GM12878 (cell line): ENCODE measurements around the gene ZBTB48. TPM values are rescaled to one million over a fixed set of nuclear protein-coding genes. Genes with fewer than 3 reads are reported as not detected.

Experiments
- ATAC-seq: fragments of 200-7000 bp; cut with Tn5 transposase; 3 replicates; pipeline ENCODE4 v1.9.1; 2020; ENCODE audit warnings: mild to moderate bottlenecking, moderate library complexity
- BruUV-seq: library from RNA; stranded (reverse); fragments of 400-500 nt; replicated peaks from 2 replicates; lab custom pipeline; 2021; lab: Mats Ljungman, UMichigan
- CTCF ChIA-PET: fragments of 300-600 bp; sonication (Branson Sonifier 250); formaldehyde crosslinking; extraction: SDS; loops from one replicate; lab custom pipeline; 2021; ENCODE audit warnings: inconsistent platforms; lab: Yijun Ruan, JAX
- POLR2A ChIA-PET: fragments of 350-600 bp; formaldehyde crosslinking; extraction: SDS; loops from one replicate; lab custom pipeline; 2021; ENCODE audit warnings: inconsistent platforms; lab: Charles Lee
- RAD21 ChIA-PET: fragments of 300-600 bp; sonication (Branson Sonifier 250); formaldehyde crosslinking; loops from one replicate; lab custom pipeline; 2023; ENCODE audit warnings: antibody characterized with exemption; ENCODE audit not compliant: unreplicated experiment; lab: Charles Lee
- SMC1A ChIA-PET: fragments of 300-600 bp; sonication (Branson Sonifier 250); formaldehyde crosslinking; loops from one replicate; lab custom pipeline; 2023; ENCODE audit not compliant: unreplicated experiment, uncharacterized antibody; lab: Charles Lee
- DNase-seq: peaks from one replicate; pipeline ENCODE4 v3.0.0-alpha.2; 2011; ENCODE audit warnings: low read depth, low spot score
- FAIRE-seq: peaks from 3 replicates; lab custom pipeline; 2011; peaks lifted over from hg19 to GRCh38; lab: Jason Lieb, UNC
- H2AFZ ChIP-seq: 2 replicates; pipeline ENCODE4 v1.6.0; 2011; ENCODE audit warnings: low read depth, low read length, control low read depth; ENCODE audit not compliant: control insufficient read depth
- H3K27ac ChIP-seq: 2 replicates; pipeline ENCODE4 v1.5.1; 2011; ENCODE audit warnings: control low read depth; ENCODE audit not compliant: control insufficient read depth, insufficient read depth
- H3K27me3 ChIP-seq, 2 experiments: replicated peaks in 1 of 2; 2 replicates each; pipeline versions ENCODE4 v1.6.0 to v1.6.1; 2011; ENCODE audit warnings: low read length in 1 of 2; ENCODE audit not compliant: control insufficient read depth in 2 of 2, insufficient read depth in 2 of 2
- H3K36me3 ChIP-seq, 2 experiments: 2 replicates each; pipeline ENCODE4 v1.5.1; 2011; ENCODE audit warnings: low read length in 1 of 2; ENCODE audit not compliant: control insufficient read depth in 2 of 2, insufficient read depth in 2 of 2
- H3K4me1 ChIP-seq: 2 replicates; pipeline ENCODE4 v1.6.1; 2011; ENCODE audit warnings: mild to moderate bottlenecking, low read length, moderate library complexity, mixed read lengths; ENCODE audit not compliant: control insufficient read depth, insufficient read depth
- H3K4me2 ChIP-seq: 2 replicates; pipeline ENCODE4 v1.6.0; 2011; ENCODE audit warnings: control low read depth; ENCODE audit not compliant: control insufficient read depth, insufficient read depth
- H3K4me3 ChIP-seq: fragments of 200-600 bp; sonication (generic); 2 replicates; pipeline ENCODE4 v1.5.1; 2016
- H3K79me2 ChIP-seq: 2 replicates; pipeline ENCODE4 v1.6.0; 2011; ENCODE audit warnings: low read length; ENCODE audit not compliant: control insufficient read depth, insufficient read depth
- H3K9ac ChIP-seq: 2 replicates; pipeline ENCODE4 v1.8.0; 2011; ENCODE audit warnings: low read length, control low read depth, mixed read lengths; ENCODE audit not compliant: control insufficient read depth, insufficient read depth
- H3K9me3 ChIP-seq: replicated peaks from 3 replicates; pipeline ENCODE4 v1.5.1; 2011; ENCODE audit warnings: mild to moderate bottlenecking, low read length; ENCODE audit not compliant: control insufficient read depth, insufficient read depth
- H4K20me1 ChIP-seq: 2 replicates; pipeline ENCODE4 v1.6.0; 2011; ENCODE audit not compliant: control insufficient read depth, insufficient read depth
- BACH1 ChIP-seq: fragments of 450-650 bp; IDR thresholded peaks from 2 replicates; pipeline ENCODE4 v1.6.1; 2017; ENCODE audit warnings: mild to moderate bottlenecking, borderline replicate concordance
- CHD2 ChIP-seq: IDR thresholded peaks from 2 replicates; pipeline ENCODE4 v1.6.1; 2011; ENCODE audit warnings: low read depth, low read length, improper control_type of control experiment, borderline replicate concordance
- CREM ChIP-seq: IDR thresholded peaks from 2 replicates; pipeline ENCODE4 v1.6.1; 2014; ENCODE audit warnings: antibody characterized with exemption, low read depth
- ESRRA ChIP-seq: IDR thresholded peaks from 2 replicates; pipeline ENCODE4 v1.6.1; 2012; ENCODE audit warnings: mild to moderate bottlenecking, low read length, improper control_type of control experiment
- FOXK2 ChIP-seq: fragments of 450-650 bp; IDR thresholded peaks from 2 replicates; pipeline ENCODE4 v1.6.1; 2017; ENCODE audit warnings: mild to moderate bottlenecking, moderate library complexity
- SIN3A ChIP-seq: IDR thresholded peaks from 2 replicates; pipeline ENCODE4 v1.6.1; 2012; ENCODE audit warnings: low read depth, low read length, improper control_type of control experiment
- SUPT20H ChIP-seq: IDR thresholded peaks from 2 replicates; pipeline ENCODE4 v1.6.1; 2011; ENCODE audit warnings: low read depth, mild to moderate bottlenecking, low read length, moderate library complexity, borderline replicate concordance; ENCODE audit not compliant: control insufficient read depth
- TCF7 ChIP-seq: IDR thresholded peaks from 2 replicates; pipeline ENCODE4 v1.6.1; 2014; ENCODE audit warnings: antibody characterized with exemption, borderline replicate concordance
- ZBTB40 ChIP-seq: fragments of 450-650 bp; IDR thresholded peaks from 2 replicates; pipeline ENCODE4 v1.6.1; 2016; ENCODE audit warnings: mild to moderate bottlenecking, moderate library complexity, borderline replicate concordance
- ZNF384 ChIP-seq: IDR thresholded peaks from 2 replicates; pipeline ENCODE4 v1.6.1; 2012; ENCODE audit warnings: low read depth, mild to moderate bottlenecking, low read length, improper control_type of control experiment, borderline replicate concordance
- WGBS: methylation state at CpG from one replicate; pipeline ENCODE4 v1.1.6; 2016; ENCODE audit warnings: low lambda C conversion rate; ENCODE audit not compliant: insufficient replicate concordance, insufficient coverage; ENCODE audit errors: missing lambda C conversion rate; 5-methylcytosine and 5-hydroxymethylcytosine counted together
- in situ Hi-C: fragments of 300-500 bp; cut with MboI; formaldehyde crosslinking; loops from 9 replicates; pipeline ENCODE4 v1.14.3; 2018; ENCODE audit warnings: mixed read lengths
- intact Hi-C: fragments of 100-400 bp; cut with micrococcal nuclease; formaldehyde crosslinking; loops from one replicate; pipeline ENCODE4 v1.14.2; 2022; ENCODE audit not compliant: unreplicated experiment
- polyA plus RNA-seq, 11 experiments: library from polyadenylated mRNA; depleted of rRNA in 4 of 11; unstranded in 6 of 11; stranded (reverse) in 5 of 11; fragments of >200 nt; fragmentation: Nextera tagmentation in 4 of 11; fragmentation: Illumina TruSeq in 1 of 11; extraction: Ambion mirVana in 4 of 11; extraction: Trizol in 1 of 11; gene quantifications; 1 replicate in 1 of 11; 2 replicates in 10 of 11; pipeline versions ENCODE4 v1.2.1 to v1.2.3, GENCODE V29; 2011 to 2016; ENCODE audit warnings: inconsistent platforms in 2 of 11, missing spikeins in 2 of 11, low read depth in 1 of 11
- total RNA-seq, 4 experiments: library from RNA; depleted of rRNA in 3 of 4; stranded (reverse); fragments of >200 nt in 3 of 4; fragmentation: Illumina TruSeq in 1 of 4; extraction: Trizol in 1 of 4; gene quantifications; 2 replicates each; pipeline versions ENCODE4 v1.2.1 to v1.2.3, GENCODE V29; 2013 to 2021

ZBTB48 gene
- total and polyA plus RNA-seq, 10 of the 15 experiments (the other 5 are each of a cell fraction or from before 2014, with no cell fraction given): 1.00 to 25.3 (median 16.7) TPM

GRCh38 chr1:6538956-6539355 is 40.8 kb upstream of the ZBTB48 start:
- TF ChIP-seq FOXK2 (no peak), SIN3A (no peak), ESRRA (no peak), BACH1 (no peak), ZBTB40 (no peak), CHD2 (no peak), SUPT20H (no peak), ZNF384 (no peak), CREM (no peak), TCF7 (no peak)
- Histone ChIP-seq H4K20me1 (no peaks in the 10 kb centered on the region), H3K79me2 (no peaks in the 10 kb centered on the region), H2AFZ (no peak overlapping the region), H3K36me3 (peaks cover 0 to 3% of the 10 kb centered on the region in 2 experiments), H3K4me2 (no peak overlapping the region), H3K4me3 (no peak overlapping the region), H3K27ac (no peak overlapping the region), H3K9ac (no peak overlapping the region), H3K9me3 (no peaks in the 10 kb centered on the region), H3K4me1 (no peaks in the 10 kb centered on the region), H3K27me3 (no peaks in the 10 kb centered on the region)
- WGBS: 63% methylated on average over 3 of the region's 3 CpGs
- intact Hi-C loops (no loop called here), in situ Hi-C loops (no loop called here)
- ATAC-seq (no peak), FAIRE-seq (no peak), DNase-seq (no peak)
- POLR2A ChIA-PET: no interaction called here
- CTCF ChIA-PET: interaction anchor here (0.7 to 1.2 kb wide), 3 partner anchors 15 to 17 kb away, joined by 3 to 6 read pairs (median 3); partner anchors contain the start of gene NOL9
- SMC1A ChIA-PET: interaction anchor here (1.1 kb wide), 1 partner anchor 13 kb away, joined by 3 read pairs; no protein-coding TSS in a partner anchor
- RAD21 ChIA-PET: no interaction called here
- BruUV-seq: no TSS peak
